Adrenal gland (tissue), 12 donors: ENCODE results near the gene ATXN2L. TPM values are rescaled to one million over a fixed set of nuclear protein-coding genes. Genes with fewer than 3 reads are reported as not detected.

Experiments
- DNase-seq, 7 donors: peaks; one replicate each; pipeline ENCODE4 v3.0.0-alpha.2; 2019 to 2020
- H3K27ac ChIP-seq, 5 donors: fragments of 200-600 bp; sonication (generic) in 4 of 5; 1 replicate in 3 of 5; 2 replicates in 2 of 5; pipeline versions ENCODE4 v1.5.1 to v1.8.0; 2016 to 2020; ENCODE audit warnings: mild to moderate bottlenecking in 1 of 5
- H3K27me3 ChIP-seq: fragments of 200-600 bp; 2 replicates; pipeline ENCODE4 v1.8.0; 2021
- H3K36me3 ChIP-seq, 2 donors: fragments of 200-600 bp; replicated peaks in 1 of 2; 1 replicate in 1 of 2; 2 replicates in 1 of 2; pipeline versions ENCODE4 v1.5.1 to v1.8.0; 2018 to 2022
- H3K4me1 ChIP-seq, 2 donors: fragments of 200-600 bp; replicated peaks in 1 of 2; 1 replicate in 1 of 2; 2 replicates in 1 of 2; pipeline versions ENCODE4 v1.5.1 to v1.8.0; 2018 to 2021
- H3K4me3 ChIP-seq, 4 donors: fragments of 200-600 bp; sonication (generic) in 3 of 4; one replicate each; pipeline ENCODE4 v1.5.1; 2016 to 2018
- H3K9me3 ChIP-seq, 3 donors: fragments of 200-600 bp; sonication (generic) in 1 of 3; replicated peaks in 1 of 3; 1 replicate in 2 of 3; 2 replicates in 1 of 3; pipeline versions ENCODE4 v1.5.1 to v1.8.0; 2016 to 2021
- POLR2A ChIP-seq, 2 donors: fragments of 450-650 bp; IDR thresholded peaks; one replicate each; pipeline ENCODE4 v1.6.1; 2017; ENCODE audit warnings: antibody characterized with exemption in 2 of 2, mild to moderate bottlenecking in 2 of 2, moderate library complexity in 1 of 2
- WGBS, 4 donors: extraction: QIAGEN DNeasy Blood & Tissue Kit in 2 of 4; methylation state at CpG; one replicate each; pipeline versions ENCODE4 v1.1.5 to v1.1.7; 2013 to 2017; 5-methylcytosine and 5-hydroxymethylcytosine counted together
- intact Hi-C, 2 donors: fragments of 100-400 bp; cut with DNase I; formaldehyde crosslinking; loops; one replicate each; pipeline versions ENCODE4 v1.14.1 to v1.15.0; 2022 to 2023
- polyA plus RNA-seq, 3 donors: library from polyadenylated mRNA; stranded (reverse); fragments of 200-250 nt in 2 of 3; fragments of 350-450 nt in 1 of 3; fragmentation: Illumina TruSeq in 1 of 3; extraction: RNeasy Lipid Tissue Mini Kit (QIAGEN cat#74804) in 1 of 3; gene quantifications; one replicate each; pipeline ENCODE4 v1.2.3, GENCODE V29; 2013 to 2014
- total RNA-seq, 9 donors: library from RNA; depleted of rRNA in 4 of 9; stranded (reverse); fragments of >200 nt in 4 of 9; fragments of 120-200 nt in 1 of 9; fragmentation: NEBNext Ultra II Directional in 1 of 9; extraction: Animal tissue kit (Norgen Biotek cat#: 25700) in 1 of 9; gene quantifications; one replicate each; pipeline versions ENCODE4 v1.1.0 to v1.2.4, GENCODE V29; 2013 to 2023
- TF ChIP-seq, protein P1 (sequence below), 6 experiments: fragments of 450-650 bp in 4 of 6; fragments of 200-600 bp in 2 of 6; sonication (generic) in 1 of 6; IDR thresholded peaks; 1 replicate in 5 of 6; 2 replicates in 1 of 6; pipeline versions ENCODE4 v1.5.1 to v1.8.0; 2016 to 2021; ENCODE audit warnings: antibody characterized with exemption in 6 of 6, mild to moderate bottlenecking in 2 of 6, moderate library complexity in 1 of 6
- donor health status: healthy with polysubstance abuse.
- donor health status: Bipolar disorder and iron deficiency.
- donor health status: DM: yes; HTN: yes; CAD: no.
- donor health status: DM: no; HTN: no; CAD: no.
- donor health status: DM: no; HTN: no; CAD: no.
- donor health status: DM: yes; HTN: yes; CAD: no.

The ATXN2L gene
- total and polyA plus RNA-seq, 12 donors, result 26.1 to 342 (median 90.5) TPM

DNA sequence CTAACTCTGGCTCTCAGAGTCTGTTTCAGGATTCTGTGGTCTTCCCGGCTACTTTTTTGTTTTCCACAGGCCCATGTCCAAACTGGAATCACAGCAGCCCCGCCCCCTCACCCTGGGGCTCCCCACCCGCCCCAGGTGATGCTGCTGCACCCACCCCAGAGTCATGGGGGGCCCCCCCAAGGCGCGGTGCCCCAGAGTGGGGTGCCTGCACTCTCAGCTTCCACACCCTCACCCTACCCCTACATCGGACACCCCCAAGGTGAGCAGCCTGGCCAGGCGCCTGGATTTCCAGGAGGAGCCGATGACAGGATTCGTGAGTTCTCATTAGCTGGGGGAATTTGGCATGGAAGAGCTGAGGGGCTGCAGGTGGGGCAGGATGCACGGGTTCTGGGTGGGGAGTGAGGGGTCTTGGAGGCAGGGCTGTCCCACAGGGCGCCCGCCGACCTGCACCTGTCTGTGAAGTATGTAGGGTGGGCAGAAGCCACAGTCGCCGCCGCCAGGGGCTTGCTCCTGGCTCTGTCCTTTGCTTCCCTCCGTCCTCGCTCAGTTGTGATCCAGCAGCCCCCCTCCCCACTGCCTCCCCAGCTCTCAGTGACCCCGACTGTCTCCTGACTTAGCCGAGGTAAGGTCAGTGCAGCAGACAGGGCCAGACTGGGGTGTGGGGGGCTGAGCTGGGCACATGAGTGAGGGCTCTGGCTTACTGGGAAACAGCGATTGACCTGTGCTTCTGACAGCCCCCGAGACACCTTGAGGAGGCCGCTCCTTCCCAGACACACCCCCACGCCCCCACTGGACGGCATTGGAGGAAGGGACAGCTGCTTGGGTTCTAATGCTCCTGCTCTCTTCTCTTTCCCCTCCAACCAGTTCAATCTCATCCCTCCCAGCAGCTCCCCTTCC lies 13.3 kb downstream of the ATXN2L start:
- Histone ChIP-seq H3K27me3 (no peaks in the 10 kb centered on the region), H3K9me3 (no peaks in the 10 kb centered on the region), H3K4me3 (no peak overlapping the region), H3K36me3 (peaks cover 0 to 77% of the 10 kb centered on the region in 2 donors), H3K27ac (no peak overlapping the region), H3K4me1 (no peaks in the 10 kb centered on the region)
- DNase-seq, result no peak
- TF ChIP-seq, protein P1, sequence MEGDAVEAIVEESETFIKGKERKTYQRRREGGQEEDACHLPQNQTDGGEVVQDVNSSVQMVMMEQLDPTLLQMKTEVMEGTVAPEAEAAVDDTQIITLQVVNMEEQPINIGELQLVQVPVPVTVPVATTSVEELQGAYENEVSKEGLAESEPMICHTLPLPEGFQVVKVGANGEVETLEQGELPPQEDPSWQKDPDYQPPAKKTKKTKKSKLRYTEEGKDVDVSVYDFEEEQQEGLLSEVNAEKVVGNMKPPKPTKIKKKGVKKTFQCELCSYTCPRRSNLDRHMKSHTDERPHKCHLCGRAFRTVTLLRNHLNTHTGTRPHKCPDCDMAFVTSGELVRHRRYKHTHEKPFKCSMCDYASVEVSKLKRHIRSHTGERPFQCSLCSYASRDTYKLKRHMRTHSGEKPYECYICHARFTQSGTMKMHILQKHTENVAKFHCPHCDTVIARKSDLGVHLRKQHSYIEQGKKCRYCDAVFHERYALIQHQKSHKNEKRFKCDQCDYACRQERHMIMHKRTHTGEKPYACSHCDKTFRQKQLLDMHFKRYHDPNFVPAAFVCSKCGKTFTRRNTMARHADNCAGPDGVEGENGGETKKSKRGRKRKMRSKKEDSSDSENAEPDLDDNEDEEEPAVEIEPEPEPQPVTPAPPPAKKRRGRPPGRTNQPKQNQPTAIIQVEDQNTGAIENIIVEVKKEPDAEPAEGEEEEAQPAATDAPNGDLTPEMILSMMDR (IDR thresholded peaks at IDR 0.05), result no peak
- no peak for TF ChIP-seq POLR2A (IDR thresholded peaks at IDR 0.05)
- WGBS, 4 donors, result 87 to 93% (median 90%) methylated on average over 14 to 25 of the region's 25 CpGs
- intact Hi-C loops, result no loop called here

DNA sequence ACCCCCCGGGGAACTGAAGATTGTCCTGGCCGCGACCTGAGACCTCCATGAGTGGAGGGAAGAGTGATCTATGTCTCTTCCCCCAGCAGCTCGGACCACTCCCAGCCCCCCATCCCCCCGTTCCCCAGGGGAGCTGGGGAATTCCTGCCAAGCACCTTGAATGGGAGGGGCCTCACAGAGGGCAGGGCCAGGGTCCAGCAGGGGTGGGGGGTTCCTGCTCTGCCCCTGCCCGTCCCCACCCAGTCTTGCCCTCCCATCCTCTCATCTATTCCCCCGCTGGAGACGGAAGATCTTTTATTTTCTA lies 13.9 kb downstream of the ATXN2L start:
- WGBS, 4 donors, result 77 to 89% (median 84%) methylated on average over 7 to 8 of the region's 8 CpGs
- no peak for DNase-seq
- H3K36me3 ChIP-seq, result peaks cover 0 to 77% of the 10 kb centered on the region in 2 donors

DNA sequence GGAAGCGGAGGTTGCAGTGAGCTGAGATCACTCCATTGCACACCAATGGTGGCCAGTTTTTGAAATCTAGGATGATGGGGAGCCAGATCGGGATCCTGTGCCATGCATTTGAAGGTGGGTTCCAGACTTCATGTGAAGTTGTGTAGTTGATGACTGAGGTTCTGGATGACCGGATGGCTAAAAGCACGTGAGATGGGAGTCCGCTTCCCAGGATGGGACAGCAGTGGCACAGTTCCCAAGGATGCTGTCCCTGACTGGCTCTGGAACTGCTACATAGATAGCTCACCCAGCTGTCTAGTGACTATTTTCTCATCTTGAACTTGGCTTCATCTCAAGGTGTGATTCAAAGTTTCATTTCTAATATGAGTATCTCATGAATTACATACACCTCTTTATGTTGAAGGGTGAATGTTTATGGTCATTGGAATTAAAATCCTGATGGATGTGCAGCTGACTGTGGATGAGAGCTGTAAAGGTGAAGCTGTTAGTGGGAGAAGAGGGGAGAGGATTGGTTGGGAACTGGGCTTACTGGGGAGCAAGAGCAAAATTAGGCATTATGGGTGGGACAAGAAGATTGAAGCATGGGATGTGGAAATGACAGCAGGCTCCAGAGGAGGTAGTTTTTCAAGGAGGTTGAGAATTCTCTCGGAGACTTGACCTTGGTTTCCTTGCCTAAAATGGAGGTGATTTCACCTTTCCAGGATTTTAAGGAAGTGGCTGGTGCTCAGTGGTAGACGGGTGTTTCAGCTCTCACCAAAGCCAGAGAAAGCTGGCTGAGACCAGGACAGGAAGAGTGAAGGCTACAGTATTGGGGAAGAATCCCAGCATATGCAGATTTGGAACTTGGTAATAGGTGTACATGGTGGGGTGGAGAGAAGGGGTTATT lies 15.1 kb downstream of the ATXN2L start:
- intact Hi-C loops, result no loop called here
- H3K27ac ChIP-seq, result peak overlapping the region in 1 of 5 donors; percentile 29
- no peak overlapping the region for H3K4me3 ChIP-seq
- H3K9me3 ChIP-seq, result no peaks in the 10 kb centered on the region
- no peak for TF ChIP-seq POLR2A (IDR thresholded peaks at IDR 0.05)
- TF ChIP-seq, protein P1 (IDR thresholded peaks at IDR 0.05), result no peak
- peaks cover 0 to 77% of the 10 kb centered on the region in 2 donors for H3K36me3 ChIP-seq
- H3K4me1 ChIP-seq, result no peaks in the 10 kb centered on the region
- WGBS, 4 donors, result 60 to 68% (median 65%) methylated on average over 7 of the region's 7 CpGs
- peak in 4 of 7 donors; percentile 54 to 73 (median 62) for DNase-seq
- no peaks in the 10 kb centered on the region for H3K27me3 ChIP-seq

More for the DNA sequence above, 13.9 kb downstream of the ATXN2L start:
- no peak overlapping the region for H3K27ac ChIP-seq
- intact Hi-C loops, result no loop called here
- no peaks in the 10 kb centered on the region for H3K9me3 ChIP-seq
- no peak overlapping the region for H3K4me3 ChIP-seq
- no peak for TF ChIP-seq POLR2A (IDR thresholded peaks at IDR 0.05)
- TF ChIP-seq, protein P1 (IDR thresholded peaks at IDR 0.05), result no peak
- no peaks in the 10 kb centered on the region for H3K27me3 ChIP-seq
- H3K4me1 ChIP-seq, result no peaks in the 10 kb centered on the region

DNA sequence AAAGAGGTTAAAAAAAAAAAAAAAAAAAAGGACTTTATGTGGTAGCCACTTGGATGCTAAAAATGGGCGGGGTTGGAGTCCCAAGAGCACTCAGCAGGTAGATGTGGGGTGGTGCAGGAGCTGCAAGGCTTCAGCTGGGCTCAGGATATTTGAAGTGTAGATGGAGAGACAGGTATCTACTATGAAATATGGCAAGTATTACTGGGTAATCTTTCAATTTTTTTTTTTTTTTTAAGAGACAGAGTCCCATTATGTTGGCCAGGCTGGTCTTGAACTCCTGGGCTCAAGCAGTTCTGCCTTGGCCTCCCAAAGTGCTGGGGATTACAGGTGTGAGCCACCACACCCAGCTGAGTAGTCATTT lies 15.7 kb downstream of the ATXN2L start:
- no peak overlapping the region for H3K4me3 ChIP-seq
- WGBS, 4 donors, result 95 to 100% (median 98%) methylated on average over 1 of the region's 1 CpG
- H3K27me3 ChIP-seq, result no peaks in the 10 kb centered on the region
- H3K9me3 ChIP-seq, result no peaks in the 10 kb centered on the region
- intact Hi-C loops, result no loop called here
- no peak overlapping the region for H3K27ac ChIP-seq
- DNase-seq, result no peak
- no peak for TF ChIP-seq POLR2A (IDR thresholded peaks at IDR 0.05)
- TF ChIP-seq, protein P1 (IDR thresholded peaks at IDR 0.05), result no peak
- H3K4me1 ChIP-seq, result no peaks in the 10 kb centered on the region
- peaks cover 0 to 77% of the 10 kb centered on the region in 2 donors for H3K36me3 ChIP-seq
